NCI-H2107 (cell line): ENCODE results near the gene EEF2.
"Not testable (repeated sequence)": the region's sequence is repeated elsewhere in the genome, so short reads cannot be mapped to it uniquely, and the experiment has no call there.

Experiments
- DNase-seq: peaks from one replicate; lab custom pipeline; 2025; lab: John Stamatoyannopoulos, UW

EEF2 gene

DNA sequence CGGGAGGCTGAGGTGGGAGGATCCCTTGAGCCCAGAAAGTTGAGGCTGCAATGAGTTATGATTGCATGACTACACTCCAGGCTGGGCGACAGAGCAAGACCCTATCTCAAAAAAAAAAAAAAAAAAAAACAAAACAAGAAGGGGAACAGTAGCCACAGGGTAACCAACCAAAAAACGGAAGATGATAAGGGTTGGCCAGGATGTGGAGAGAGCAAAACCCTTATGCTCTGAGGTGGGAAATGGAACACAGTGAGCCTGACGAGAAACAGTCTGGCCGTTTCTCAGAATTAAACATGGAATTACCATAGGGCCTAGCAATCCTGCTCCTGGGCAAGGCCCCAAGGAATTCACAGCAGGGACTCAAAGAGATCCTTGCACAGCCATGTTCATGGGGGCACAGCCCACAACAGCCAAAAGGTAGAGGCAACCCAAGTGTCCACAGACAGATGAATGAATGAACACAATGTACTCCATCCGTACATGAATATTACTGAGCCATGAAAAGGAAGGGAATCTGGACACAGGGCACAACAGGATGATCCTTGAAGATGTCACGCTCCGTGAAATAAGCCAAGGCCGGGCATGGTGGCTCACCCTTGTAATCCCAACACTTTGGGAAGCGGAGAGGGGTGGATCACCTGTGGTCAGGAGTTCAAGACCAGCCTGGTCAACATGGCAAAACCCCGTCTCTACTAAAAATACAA lies 41.1 kb downstream of the EEF2 start:
- DNase-seq, result no peak

DNA sequence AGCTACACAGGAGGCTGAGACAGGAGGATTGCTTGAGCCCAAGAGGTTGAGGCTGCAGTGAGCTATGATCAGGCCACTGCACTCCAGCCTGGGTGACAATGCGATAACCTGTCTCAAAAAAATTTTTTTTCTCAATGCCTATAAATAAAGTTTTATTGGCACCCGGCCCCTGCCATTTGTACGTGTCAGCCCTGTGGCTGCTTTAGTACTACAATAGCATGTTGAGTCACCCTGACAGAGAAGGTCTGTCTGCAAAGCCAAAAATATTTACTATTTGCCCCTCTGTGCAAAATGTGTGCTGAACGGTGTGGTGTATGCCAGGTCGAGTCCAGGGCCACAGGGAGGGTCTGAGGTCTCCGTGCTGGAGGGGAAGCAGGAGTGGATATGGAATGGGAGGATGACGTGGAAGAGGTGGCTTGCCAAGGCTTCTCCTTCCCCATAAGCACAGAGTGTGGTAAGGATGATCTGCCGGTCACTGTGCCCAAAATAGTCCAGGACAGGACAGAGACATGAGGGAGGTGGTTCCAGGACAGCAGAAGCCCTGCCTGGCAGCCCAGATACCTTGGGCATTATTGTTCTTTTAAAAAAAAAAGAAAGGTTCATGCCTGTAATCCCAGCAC lies 42.4 kb downstream of the EEF2 start:
- no peak for DNase-seq

DNA sequence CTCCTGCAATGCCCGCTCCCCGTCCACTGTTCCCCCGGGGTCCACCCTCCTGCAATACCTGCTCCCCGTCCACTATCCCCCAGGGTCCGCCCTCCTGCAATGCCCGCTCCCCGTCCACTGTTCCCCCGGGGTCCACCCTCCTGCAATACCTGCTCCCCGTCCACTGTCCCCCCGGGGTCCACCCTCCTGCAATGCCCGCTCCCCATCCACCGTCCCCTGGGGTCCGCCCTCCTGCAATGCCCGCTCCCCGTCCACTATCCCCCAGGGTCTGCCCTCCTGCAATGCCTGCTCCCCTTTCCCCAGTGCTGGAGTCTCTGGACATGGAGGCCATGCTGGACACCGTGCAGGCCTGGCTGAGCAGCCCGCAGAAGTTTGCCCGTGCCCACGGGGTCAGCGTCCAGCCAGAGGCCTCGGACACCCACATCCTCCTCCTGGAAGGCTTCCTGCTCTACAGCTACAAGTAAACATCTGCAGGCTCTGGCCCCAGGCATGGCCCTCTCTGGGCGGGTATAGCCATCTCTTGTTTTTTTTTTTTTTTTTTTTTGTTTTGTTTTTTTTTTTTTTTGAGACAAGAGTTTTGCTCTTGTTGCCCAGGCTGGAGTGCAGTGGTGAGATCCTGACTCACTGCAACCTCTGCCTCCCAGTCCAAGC lies 46.8 kb downstream of the EEF2 start:
- DNase-seq, result not testable (repeated sequence)

DNA sequence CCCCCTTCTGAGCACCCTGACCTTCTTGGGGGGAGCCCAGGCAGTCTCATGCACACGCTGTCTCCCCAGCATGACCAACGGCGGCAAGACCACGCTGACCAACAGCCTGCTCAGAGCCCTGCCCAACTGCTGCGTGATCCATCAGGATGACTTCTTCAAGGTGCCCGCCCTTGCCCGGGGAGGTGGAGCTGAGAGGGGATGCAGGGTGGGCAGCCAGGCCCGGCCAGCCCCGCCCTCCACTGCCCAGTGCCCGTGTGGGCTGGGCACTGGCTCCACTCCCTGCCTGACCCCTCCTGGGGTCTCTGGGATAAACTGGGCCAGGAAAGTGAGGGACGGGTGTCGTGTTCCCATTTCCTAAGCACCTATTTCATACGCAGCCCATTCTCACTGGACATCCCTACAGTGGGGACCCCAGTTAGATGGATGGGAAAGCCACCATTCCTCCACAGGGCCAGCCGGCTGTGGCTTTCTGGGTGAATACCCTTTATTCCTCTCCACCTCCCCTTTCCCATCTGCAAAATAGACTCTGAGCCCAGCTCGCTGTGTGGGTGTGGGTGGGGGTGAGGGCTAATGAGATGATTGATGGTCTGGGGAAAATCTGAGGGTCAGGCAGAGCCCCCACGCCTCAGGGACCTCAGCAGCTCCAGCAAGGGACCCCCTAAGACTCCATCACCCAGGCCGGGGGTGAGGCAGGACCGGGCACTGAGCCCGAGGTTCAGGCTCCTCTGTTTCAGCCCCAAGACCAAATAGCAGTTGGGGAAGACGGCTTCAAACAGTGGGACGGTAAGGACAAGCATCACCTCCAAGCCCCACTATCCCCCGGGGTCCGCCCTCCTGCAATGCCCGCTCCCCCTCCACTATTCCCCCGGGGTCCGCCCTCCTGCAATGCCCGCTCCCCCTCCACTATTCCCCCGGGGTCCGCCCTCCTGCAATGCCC lies 48.5 kb downstream of the EEF2 start:
- DNase-seq, result no peak

DNA sequence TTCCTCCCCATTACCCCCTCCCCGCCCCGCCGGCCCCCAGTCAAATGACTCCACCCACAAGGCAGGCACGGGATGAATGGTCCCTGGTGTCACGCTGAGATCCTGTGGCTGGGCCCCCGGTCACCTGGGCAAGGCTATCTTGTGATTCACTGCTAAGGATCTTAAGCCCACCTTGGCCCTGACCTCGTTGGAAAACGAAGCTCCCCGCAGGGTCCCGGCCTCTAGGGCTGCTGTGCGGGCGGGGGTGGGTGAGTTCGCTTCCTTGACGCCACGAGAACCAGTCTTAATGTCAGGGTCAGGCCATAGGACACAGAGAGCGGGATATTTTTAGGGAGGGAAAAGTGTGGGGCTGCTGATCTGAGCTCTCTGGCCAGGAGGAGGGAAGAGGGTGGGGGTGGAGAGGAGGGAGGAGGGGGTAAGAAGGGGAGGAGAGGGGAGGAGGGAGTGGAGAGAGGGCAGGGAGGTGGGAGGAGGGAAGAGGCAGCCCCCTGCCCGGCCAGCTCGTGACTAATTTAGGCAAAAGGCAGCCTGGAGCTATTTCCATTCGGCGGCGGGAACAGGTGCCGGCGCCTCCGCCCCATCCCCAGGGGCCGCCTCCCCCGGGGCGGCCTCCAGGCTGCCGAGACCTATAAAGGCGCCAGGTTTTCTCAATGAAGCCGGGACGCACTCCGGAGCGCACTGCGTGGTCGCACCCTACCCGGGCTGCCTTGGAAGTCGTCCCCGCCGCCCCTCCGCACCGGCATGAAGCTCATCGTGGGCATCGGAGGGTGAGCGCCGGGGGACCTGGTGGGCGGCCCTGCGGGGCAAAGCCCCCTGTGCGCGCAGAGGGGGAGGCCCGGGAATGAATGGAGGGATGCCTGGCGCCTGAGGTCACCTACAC lies 52.1 kb downstream of the EEF2 start, which contains the start of gene NMRK2:
NMRK2 (plus strand) TSS at position 139 of the 880 bp plus-strand sequence; CDS start at position 742, 603 bp downstream.
- no peak for DNase-seq

DNA sequence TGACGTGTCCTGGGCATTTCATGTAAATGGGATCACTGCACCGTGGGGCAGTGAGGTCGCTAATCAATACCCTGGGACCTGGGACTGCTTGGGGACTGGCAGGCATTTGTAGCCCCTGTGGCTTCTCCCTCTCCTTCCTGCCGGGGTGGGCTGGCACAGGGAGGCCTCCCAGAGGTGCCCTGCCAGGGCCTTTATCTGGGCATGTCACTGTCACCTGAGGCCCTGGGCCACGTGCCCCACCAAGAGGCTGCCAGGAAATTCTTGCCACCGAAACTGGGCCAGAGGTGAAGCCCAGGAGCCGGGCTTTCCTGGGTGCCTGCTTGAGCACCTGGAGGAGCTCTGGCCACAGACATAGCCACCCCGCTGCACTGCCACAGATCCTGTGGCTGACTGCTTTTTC lies 54.2 kb downstream of the EEF2 start:
- no peak for DNase-seq
